Measurements from ENCODE around the gene KCNK17. TPM values are rescaled to one million over a fixed set of nuclear protein-coding genes. Genes with fewer than 3 reads are reported as not detected.
A peak's percentile ranks its signal among the peaks of the same experiment; 100 is the strongest.

KCNK17 gene
- total RNA-seq, 1 experiment from 2014 or later, result not detected

GRCh38 chr6:39303425-39304153, 10.6 kb downstream of the KCNK17 start:
- no peak for TF ChIP-seq CTCF (IDR thresholded peaks at IDR 0.05; ENCODE audit: unreplicated experiment)
- H3K27me3 Mint-ChIP-seq (ENCODE audit: unreplicated experiment), result peaks cover 48% of the 10 kb centered on the region
- BruUV-seq (replicated peaks), result no TSS peak

GRCh38 chr6:39302669-39303424, 11.4 kb downstream of the KCNK17 start:
- H3K27ac Mint-ChIP-seq (ENCODE audit: unreplicated experiment), result no peak overlapping the region

More at GRCh38 chr6:39303425-39304153, 10.6 kb downstream of the KCNK17 start:
- no peaks in the 10 kb centered on the region for H3K36me3 Mint-ChIP-seq (ENCODE audit: insufficient read depth, unreplicated experiment)
- peaks cover 9% of the 10 kb centered on the region for H3K4me1 Mint-ChIP-seq (ENCODE audit: low read depth, unreplicated experiment)
- no peak overlapping the region for H3K27ac Mint-ChIP-seq (ENCODE audit: unreplicated experiment)
- intact Hi-C loops (cut with micrococcal nuclease; ENCODE audit: unreplicated experiment), result loop anchor here (1.0 kb wide), 1 partner anchor 137 kb away; no protein-coding TSS in a partner anchor
- CTCF ChIA-PET, result interaction anchor here (0.6 to 2.9 kb wide), 16 partner anchors 12 to 330 kb away, joined by 3 to 31 read pairs (median 6); partner anchors contain the start of gene KCNK5
- no peaks in the 10 kb centered on the region for H3K9me3 Mint-ChIP-seq (ENCODE audit: low read depth, unreplicated experiment)
- no peak for DNase-seq
- H3K4me3 Mint-ChIP-seq (ENCODE audit: low read depth, unreplicated experiment), result no peak overlapping the region

GRCh38 chr6:39302011-39302410, 12.2 kb downstream of the KCNK17 start:
- no TSS peak for BruUV-seq (replicated peaks)
- TF ChIP-seq CTCF (IDR thresholded peaks at IDR 0.05; ENCODE audit: unreplicated experiment), result no peak
- no peak for DNase-seq
- Mint-ChIP-seq H3K4me3 (ENCODE audit: low read depth, unreplicated experiment) (no peak overlapping the region), H3K4me1 (ENCODE audit: low read depth, unreplicated experiment) (peaks cover 16% of the 10 kb centered on the region), H3K27me3 (ENCODE audit: unreplicated experiment) (peaks cover 33% of the 10 kb centered on the region), H3K27ac (ENCODE audit: unreplicated experiment) (no peak overlapping the region), H3K9me3 (ENCODE audit: low read depth, unreplicated experiment) (no peaks in the 10 kb centered on the region), H3K36me3 (ENCODE audit: insufficient read depth, unreplicated experiment) (no peaks in the 10 kb centered on the region)
- intact Hi-C loops (cut with micrococcal nuclease; ENCODE audit: unreplicated experiment), result loop anchor here (1.0 kb wide), 1 partner anchor 73 kb away; the partner anchor contains the start of gene KCNK5
- CTCF ChIA-PET, result interaction anchor here (0.7 to 2.9 kb wide), 12 partner anchors 22 to 373 kb away, joined by 3 to 31 read pairs (median 7); no protein-coding TSS in a partner anchor

More at GRCh38 chr6:39302669-39303424, 11.4 kb downstream of the KCNK17 start:
- no peak overlapping the region for H3K4me3 Mint-ChIP-seq (ENCODE audit: low read depth, unreplicated experiment)
- no peaks in the 10 kb centered on the region for H3K9me3 Mint-ChIP-seq (ENCODE audit: low read depth, unreplicated experiment)
- TF ChIP-seq CTCF (IDR thresholded peaks at IDR 0.05; ENCODE audit: unreplicated experiment), result peak; percentile 96
- H3K27me3 Mint-ChIP-seq (ENCODE audit: unreplicated experiment), result peaks cover 42% of the 10 kb centered on the region
- CTCF ChIA-PET, result interaction anchor here (0.6 to 2.9 kb wide), 18 partner anchors 11 to 329 kb away, joined by 3 to 31 read pairs (median 4); partner anchors contain the start of gene KCNK5
- no TSS peak for BruUV-seq (replicated peaks)
- no peaks in the 10 kb centered on the region for H3K36me3 Mint-ChIP-seq (ENCODE audit: insufficient read depth, unreplicated experiment)
- H3K4me1 Mint-ChIP-seq (ENCODE audit: low read depth, unreplicated experiment), result peaks cover 9% of the 10 kb centered on the region
- intact Hi-C loops (cut with micrococcal nuclease; ENCODE audit: unreplicated experiment), result loop anchor here (1.0 kb wide), 2 partner anchors 74 to 137 kb away; partner anchors contain the start of gene KCNK5
- peak; percentile 96 for DNase-seq

GRCh38 chr6:39301606-39302005, 12.6 kb downstream of the KCNK17 start:
- TF ChIP-seq CTCF (IDR thresholded peaks at IDR 0.05; ENCODE audit: unreplicated experiment), result no peak
- no peak overlapping the region for H3K4me3 Mint-ChIP-seq (ENCODE audit: low read depth, unreplicated experiment)
- intact Hi-C loops (cut with micrococcal nuclease; ENCODE audit: unreplicated experiment), result loop anchor here (1.0 kb wide), 1 partner anchor 72 kb away; the partner anchor contains the start of gene KCNK5
- H3K4me1 Mint-ChIP-seq (ENCODE audit: low read depth, unreplicated experiment), result peaks cover 20% of the 10 kb centered on the region
- no peak overlapping the region for H3K27ac Mint-ChIP-seq (ENCODE audit: unreplicated experiment)
- CTCF ChIA-PET, result interaction anchor here (0.7 to 2.6 kb wide), 6 partner anchors 22 to 372 kb away, joined by 3 to 31 read pairs (median 6); no protein-coding TSS in a partner anchor
- BruUV-seq (replicated peaks), result no TSS peak
- no peaks in the 10 kb centered on the region for H3K36me3 Mint-ChIP-seq (ENCODE audit: insufficient read depth, unreplicated experiment)
- no peak for DNase-seq
- peaks cover 29% of the 10 kb centered on the region for H3K27me3 Mint-ChIP-seq (ENCODE audit: unreplicated experiment)
- no peaks in the 10 kb centered on the region for H3K9me3 Mint-ChIP-seq (ENCODE audit: low read depth, unreplicated experiment)
